CD4-positive, alpha-beta T cell treated with Interleukin-17A for 1 hour (primary cell): ENCODE results near the gene CDKN1C.

Source experiments
- DNase-seq: peaks from one replicate; pipeline ENCODE4 v3.0.0-alpha.2; 2020

The CDKN1C gene

GRCh38 chr11:2887515-2888195, 2.1 kb upstream of the CDKN1C start:
- no peak for DNase-seq

DNA sequence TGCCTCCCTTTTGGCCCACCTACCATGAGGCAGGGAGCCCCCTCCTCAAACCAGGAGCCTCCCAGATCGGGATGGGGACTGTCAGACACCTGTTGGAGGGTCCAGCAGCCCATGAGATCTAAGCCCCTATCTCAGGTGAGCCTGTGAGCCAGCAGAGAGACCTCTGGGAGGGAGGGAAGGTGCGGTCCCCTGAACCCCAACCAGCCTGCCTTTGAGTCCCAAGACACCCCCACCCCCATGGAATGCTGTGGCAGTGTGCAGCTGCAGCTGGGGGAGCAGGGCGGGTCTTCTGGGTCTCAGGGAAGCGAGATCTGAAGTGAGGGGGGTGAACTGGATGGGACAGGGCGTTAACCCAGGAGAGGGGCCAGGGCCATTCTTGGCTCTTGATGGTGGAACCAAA, 1.4 kb upstream of the CDKN1C start:
- DNase-seq, result no peak

DNA sequence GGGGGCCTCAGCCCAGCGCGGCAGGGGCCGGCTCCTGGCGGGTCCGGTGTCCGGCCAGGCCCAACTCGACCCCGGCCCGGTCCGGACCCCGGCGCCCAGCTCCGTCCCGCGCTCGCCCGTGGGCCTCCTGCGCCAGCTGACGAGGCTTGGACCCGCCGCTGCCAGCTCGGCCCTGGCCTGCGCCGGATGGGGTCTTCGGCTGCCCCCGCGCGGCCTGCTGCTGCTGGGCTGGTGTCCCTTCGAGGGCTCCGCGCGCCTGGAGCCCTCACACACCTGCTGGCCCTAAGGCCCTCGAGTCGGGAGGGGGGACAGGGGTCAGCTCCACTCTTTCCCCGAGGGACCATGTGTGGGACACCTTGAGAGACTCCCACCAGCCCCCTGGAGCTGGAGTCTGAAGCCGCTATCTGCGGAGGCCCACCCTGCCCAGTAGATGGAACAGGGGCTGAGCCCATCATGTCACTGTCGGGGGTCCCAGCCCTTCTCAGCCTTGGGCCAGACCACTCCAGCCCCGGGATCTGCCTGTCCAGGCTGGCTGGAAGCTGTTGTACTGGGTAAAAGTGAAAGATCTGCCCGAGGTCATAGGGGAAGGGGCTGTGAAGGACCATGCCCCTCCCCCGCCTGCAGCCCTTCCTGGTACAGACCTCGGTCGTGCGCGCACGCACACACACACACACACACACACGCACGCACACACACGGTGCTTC, 768 bp upstream of the CDKN1C start:
- DNase-seq, result no peak

DNA sequence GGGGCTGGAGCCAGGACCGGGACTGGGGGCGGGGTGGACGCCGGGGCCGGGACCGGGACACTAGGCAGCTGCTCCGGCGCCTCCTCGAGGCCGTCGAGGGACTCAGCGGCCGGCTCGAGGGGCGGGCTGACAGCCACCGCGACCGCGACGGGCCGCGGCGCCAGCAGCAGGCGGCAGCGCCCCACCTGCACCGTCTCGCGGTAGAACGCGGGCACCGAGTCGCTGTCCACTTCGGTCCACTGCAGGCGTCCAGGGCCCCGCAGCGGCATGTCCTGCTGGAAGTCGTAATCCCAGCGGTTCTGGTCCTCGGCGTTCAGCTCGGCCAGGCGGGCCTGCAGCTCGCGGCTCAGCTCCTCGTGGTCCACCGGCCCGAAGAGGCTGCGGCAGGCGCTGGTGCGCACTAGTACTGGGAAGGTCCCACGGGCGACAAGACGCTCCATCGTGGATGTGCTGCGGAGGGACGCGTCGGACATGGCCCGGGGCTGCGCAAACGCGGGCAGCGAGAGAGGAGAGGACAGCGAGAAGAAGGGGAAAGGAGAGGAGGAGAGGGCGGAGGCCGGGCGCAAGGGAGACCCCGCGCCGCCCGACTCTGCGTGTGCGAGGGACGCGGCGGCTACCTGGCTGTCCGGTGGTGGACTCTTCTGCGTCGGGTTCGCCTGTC, 428 bp downstream of the CDKN1C start:
- DNase-seq, result peak; percentile 34

DNA sequence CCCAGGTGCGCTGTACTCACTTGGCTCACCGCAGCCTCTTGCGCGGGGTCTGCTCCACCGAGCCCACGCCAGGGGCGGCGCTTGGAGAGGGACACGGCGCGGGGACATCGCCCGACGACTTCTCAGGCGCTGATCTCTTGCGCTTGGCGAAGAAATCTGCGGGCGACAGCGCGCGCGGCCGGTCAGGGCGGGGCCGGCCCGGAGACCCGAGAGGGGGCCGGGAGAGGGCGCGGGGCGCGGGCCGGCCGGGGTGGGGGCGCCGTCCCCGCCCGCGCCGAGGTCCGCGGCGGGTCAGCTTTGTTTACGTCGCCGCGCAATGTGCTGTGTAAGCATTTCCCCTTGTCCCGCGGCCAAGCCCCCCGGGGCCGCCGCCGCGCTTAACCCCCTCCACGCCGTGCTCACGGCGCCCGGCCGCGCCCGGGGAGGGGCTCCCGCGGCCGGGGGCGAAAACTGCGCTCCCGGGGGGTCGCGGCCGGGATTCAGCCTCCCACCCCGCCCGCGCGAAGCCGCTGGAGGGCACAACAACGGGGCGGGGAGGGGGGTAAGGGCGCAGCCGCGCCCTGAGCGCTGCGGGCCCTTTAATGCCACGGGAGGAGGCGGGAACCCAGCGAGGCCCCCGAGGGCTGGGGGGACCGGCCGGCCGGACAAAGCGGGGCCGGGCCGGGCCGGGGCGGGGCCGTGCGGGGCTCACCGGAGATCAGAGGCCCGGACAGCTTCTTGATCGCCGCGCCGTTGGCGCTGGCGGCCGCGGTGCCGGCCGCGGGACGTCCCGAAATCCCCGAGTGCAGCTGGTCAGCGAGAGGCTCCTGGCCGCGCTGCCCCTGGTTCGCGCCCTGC, 1.4 kb downstream of the CDKN1C start:
- DNase-seq, result no peak

DNA sequence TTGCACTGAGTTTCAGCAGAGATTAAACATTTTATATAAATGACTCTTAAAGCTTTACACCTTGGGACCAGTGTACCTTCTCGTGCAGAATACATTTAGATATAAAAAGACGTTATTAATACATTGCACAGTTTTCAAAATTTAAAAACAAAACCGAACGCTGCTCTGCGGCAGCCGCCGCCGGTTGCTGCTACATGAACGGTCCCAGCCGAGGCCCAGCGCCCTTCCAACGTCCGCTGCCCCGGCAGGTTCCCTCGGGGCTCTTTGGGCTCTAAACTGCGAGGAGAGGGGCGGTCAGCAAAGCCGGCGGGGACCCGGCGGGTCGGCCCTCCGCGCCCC, 2.0 kb downstream of the CDKN1C start:
- DNase-seq, result no peak

- DNase-seq, result no peak
These were observed 3.0 kb downstream of the CDKN1C start for GRCh38 chr11:2882396-2883110.

DNA sequence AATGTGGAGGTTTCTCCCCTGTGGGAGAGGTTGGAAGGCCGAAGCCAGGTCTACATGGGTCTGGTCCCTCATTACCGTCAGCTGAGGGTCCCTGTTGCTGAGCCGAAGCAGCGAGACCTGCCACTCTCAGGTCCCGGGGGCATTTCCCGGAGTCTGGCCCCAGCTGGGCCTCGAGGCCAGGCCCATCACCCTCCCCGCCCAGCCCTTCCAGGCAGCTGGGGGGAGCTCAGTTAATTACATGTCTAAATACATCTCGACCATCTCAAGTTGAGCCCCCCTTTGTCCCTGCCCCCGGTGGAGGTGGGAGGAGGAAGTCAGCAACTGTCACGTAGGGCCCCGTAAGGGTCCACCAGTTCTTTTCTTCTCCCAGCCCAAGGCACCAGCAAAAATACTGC, 3.6 kb downstream of the CDKN1C start:
- DNase-seq, result no peak

- no peak for DNase-seq
These were observed 4.2 kb downstream of the CDKN1C start for GRCh38 chr11:2881076-2881980.

- no peak for DNase-seq
These were observed 4.9 kb downstream of the CDKN1C start for GRCh38 chr11:2880646-2881045.

DNA sequence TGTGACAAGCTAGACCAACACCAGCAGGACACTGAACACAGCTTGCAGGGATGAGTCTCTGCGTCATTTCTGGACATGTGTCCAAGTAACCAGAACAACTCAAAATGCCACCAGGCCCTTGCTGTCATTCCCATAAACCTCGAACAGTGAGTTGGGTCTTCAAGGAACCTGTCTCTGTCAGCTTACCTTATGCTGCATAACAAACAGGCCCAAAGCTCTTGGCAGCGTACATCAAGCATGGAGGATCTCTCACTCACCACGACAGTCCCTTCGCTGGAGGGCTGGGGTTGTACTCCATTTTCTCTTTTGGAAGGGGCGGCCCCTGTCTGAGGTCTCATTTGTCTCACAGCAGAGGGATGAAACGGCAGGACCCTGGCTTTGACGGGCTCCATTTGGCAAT, 6.8 kb downstream of the CDKN1C start:
- DNase-seq, result no peak

DNA sequence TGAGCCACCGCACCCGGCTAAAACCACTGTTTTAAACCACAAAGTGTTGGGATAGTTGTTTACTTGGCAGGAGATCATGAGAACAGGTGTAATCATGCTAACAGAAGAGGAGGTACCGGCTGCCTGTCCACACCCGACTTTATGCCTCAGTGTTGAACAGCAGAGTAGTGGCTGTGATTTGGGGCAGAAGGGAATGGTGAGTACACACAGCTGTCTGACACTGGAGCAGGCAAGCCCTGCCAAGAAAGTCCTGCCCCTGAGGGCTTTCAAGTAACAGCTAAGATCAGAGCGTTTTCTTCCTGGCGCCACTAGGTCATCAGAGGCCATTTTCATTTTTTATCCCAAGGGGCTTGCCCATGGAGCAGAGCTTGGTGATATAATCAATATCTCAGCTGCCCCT, 8.1 kb downstream of the CDKN1C start:
- no peak for DNase-seq

GRCh38 chr11:2874963-2875362, 10.6 kb downstream of the CDKN1C start:
- no peak for DNase-seq

GRCh38 chr11:2870969-2871680, 14.4 kb downstream of the CDKN1C start:
- no peak for DNase-seq

DNA sequence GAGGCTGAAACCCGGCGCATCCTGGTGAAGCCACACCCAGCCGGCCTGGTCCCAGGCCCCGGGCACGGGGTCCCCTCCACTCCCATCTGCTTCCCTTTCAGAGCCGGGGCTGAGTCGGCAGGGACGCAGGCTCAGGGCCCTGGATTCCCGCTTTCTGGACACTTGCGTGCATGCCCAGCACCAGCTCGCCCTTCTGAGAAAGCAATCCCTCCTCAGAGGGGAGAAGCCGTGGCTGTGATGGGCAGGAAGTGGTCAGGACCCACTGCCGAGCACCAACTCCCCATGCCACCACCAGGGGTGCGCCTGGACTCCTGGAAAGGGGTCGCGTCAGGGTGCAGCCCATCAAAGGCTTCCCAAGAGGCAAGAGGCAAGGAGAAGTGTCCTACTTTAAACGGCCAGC, 15.1 kb downstream of the CDKN1C start:
- no peak for DNase-seq

GRCh38 chr11:2869561-2870427, 15.8 kb downstream of the CDKN1C start:
- DNase-seq, result no peak

DNA sequence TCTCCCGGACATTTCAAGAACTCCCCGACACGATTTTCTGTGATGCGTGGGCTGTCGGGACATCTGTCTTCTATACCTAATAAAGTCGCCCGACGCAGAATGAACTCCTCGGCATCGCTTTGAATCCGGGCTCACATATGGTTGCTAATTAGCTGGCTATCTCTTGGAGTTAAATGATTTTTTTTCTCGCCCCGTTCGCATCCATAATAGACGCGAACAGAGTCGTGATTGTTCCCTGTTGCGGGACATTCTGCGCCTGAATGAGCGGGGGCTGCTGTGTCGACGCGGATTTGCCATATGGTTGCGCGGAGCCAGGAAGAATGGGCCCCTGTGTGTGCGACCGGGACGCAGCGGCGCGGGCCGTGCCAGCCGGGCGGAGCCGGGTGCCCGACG, 16.4 kb downstream of the CDKN1C start:
- DNase-seq, result no peak

DNA sequence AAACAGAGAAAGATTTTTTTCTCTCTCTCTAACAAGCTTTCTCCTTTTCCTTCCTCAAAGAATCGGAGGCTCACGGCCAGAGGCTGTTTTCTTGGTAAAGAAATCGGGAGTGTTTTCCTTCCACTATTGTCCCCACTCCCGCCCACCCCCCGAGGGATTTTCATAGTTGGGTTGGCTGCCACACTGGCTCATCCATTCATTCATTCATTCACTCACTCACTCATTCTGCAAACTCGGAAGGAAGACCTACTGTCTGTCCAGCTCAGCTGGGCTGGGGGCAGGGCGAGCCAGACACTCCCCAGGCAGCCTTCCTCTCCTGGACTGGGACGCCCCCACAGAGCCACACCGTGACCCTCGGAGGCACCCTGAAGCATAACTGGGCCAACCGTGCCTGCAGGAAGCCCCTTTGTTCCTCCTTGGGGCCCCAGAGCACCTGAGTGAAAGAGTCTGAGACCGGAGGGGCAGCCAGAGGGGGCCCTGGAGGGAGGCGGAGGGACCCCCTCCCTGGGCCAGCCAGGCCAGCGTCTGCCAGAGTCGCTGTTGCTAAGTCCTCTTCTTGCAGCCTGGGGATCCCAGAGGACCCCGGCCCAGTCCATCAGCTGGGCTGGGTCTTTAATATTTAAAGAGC, 17.0 kb downstream of the CDKN1C start:
- no peak for DNase-seq

GRCh38 chr11:2867722-2868505, 17.7 kb downstream of the CDKN1C start:
- DNase-seq, result no peak
